Nephron (organoid): ENCODE measurements around the gene ZNF638.

Source experiments
- H3K27ac Mint-ChIP-seq, 3 experiments: 2 replicates each; pipeline ENCODE4 v1.8.0; 2020; ENCODE audit warnings: mixed read lengths in 3 of 3, mild to moderate bottlenecking in 2 of 3, moderate library complexity in 1 of 3
- H3K27me3 Mint-ChIP-seq: 2 replicates; pipeline ENCODE4 v1.8.0; 2021; ENCODE audit warnings: low read depth, mild to moderate bottlenecking, moderate library complexity, mixed read lengths
- H3K36me3 Mint-ChIP-seq: 2 replicates; pipeline ENCODE4 v1.8.0; 2020; ENCODE audit warnings: low read depth, mixed read lengths
- H3K4me1 Mint-ChIP-seq: 2 replicates; pipeline ENCODE4 v1.8.0; 2020; ENCODE audit warnings: mixed read lengths
- H3K4me3 Mint-ChIP-seq, 3 experiments: 2 replicates each; pipeline ENCODE4 v1.8.0; 2020; ENCODE audit warnings: mild to moderate bottlenecking in 3 of 3, mixed read lengths in 3 of 3, moderate library complexity in 2 of 3
- H3K9me3 Mint-ChIP-seq: 2 replicates; pipeline ENCODE4 v1.8.0; 2020; ENCODE audit warnings: mixed read lengths
- TF ChIP-seq, protein P1 (sequence below), 3 experiments: fragments of 200-600 bp; sonication (generic); IDR thresholded peaks; one replicate each; pipeline ENCODE4 v1.5.0; 2021; ENCODE audit warnings: antibody characterized with exemption in 3 of 3; ENCODE audit not compliant: unreplicated experiment in 3 of 3

Gene ZNF638

DNA sequence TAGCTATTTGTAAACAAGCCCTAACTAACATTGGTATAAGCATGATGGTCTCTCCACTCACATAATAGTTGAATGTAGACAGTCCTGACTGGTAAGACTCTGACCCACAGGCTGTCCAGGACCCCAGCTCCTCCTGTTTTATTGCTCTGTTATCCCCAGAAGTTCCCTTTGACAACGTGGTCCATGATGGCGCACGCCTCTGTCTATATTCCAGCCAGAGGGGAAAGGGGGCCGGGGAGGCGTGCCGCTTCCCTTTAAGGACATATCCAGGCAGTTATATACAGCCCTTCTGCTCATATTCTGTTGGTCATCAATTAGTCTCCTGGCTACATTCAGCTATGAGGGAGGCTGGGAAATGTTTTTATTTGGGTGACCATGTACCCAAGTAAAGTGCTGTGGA is 128.5 kb downstream of the ZNF638 start:
- Mint-ChIP-seq H3K4me1 (peaks cover 39% of the 10 kb centered on the region), H3K4me3 (no peak overlapping the region), H3K27me3 (peaks cover 20% of the 10 kb centered on the region), H3K36me3 (no peaks in the 10 kb centered on the region), H3K27ac (no peak overlapping the region), H3K9me3 (no peaks in the 10 kb centered on the region)
- TF ChIP-seq, protein P1, sequence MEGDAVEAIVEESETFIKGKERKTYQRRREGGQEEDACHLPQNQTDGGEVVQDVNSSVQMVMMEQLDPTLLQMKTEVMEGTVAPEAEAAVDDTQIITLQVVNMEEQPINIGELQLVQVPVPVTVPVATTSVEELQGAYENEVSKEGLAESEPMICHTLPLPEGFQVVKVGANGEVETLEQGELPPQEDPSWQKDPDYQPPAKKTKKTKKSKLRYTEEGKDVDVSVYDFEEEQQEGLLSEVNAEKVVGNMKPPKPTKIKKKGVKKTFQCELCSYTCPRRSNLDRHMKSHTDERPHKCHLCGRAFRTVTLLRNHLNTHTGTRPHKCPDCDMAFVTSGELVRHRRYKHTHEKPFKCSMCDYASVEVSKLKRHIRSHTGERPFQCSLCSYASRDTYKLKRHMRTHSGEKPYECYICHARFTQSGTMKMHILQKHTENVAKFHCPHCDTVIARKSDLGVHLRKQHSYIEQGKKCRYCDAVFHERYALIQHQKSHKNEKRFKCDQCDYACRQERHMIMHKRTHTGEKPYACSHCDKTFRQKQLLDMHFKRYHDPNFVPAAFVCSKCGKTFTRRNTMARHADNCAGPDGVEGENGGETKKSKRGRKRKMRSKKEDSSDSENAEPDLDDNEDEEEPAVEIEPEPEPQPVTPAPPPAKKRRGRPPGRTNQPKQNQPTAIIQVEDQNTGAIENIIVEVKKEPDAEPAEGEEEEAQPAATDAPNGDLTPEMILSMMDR (IDR thresholded peaks at IDR 0.05; ENCODE audit: unreplicated experiment in 3 of 3), result no peak

DNA sequence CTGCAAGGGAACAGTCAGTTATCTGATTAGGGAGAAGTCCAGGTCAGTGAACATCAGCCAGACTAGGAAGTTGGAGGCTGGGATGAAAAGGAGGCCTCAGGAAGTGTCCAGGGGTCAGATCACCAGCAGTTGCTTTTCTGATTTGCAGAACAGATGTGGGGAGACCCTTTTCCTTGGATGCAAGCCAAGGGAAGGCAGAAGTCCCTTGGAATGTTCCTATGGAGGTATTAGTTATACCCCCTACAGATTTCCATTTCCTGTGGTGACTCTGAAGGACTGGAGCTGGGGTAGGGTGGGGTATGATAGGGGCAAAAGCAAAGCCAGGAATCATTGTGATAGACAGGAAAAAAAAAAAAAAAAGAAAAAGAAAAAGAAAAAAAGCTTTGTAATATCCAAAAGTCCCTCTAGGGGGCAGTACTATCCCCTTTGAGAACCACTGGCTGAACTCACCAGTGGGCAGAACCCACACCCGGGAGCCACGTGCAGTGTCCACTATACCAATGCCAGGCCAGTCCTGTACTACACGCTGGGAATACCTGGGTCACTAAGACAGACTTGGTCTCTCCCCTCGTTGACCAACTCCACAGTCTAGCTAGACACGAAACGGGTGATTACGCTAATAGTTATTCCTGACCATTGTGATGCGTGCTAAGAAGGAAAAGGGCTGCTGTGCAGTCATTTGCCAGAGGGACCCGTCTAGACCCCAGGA is 129.2 kb downstream of the ZNF638 start:
- Mint-ChIP-seq H3K36me3 (no peaks in the 10 kb centered on the region), H3K4me3 (no peak overlapping the region), H3K9me3 (no peaks in the 10 kb centered on the region), H3K27ac (no peak overlapping the region), H3K4me1 (peaks cover 32% of the 10 kb centered on the region), H3K27me3 (peaks cover 19% of the 10 kb centered on the region)
- TF ChIP-seq, protein P1 (IDR thresholded peaks at IDR 0.05; ENCODE audit: unreplicated experiment in 3 of 3), result peak in 2 of 3 experiments; percentile 42 to 57

DNA sequence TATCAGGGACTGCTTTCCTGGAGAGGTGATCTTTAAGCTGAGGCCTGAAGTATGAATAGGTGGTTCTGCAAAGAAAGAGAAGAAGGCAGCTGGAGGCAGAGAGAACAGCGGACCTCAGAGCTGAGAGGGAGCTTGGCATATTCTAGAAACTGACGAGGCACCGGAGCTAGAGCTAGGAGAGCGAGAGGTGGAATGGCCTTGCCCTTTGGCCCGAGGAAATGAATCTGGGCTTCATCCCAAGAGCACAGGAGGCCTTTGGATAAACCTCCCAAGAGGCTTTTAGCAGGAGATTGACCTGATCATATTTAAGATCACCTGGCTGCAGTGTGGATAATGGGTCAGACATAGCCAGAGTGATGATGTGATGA is 129.7 kb downstream of the ZNF638 start:
- H3K4me3 Mint-ChIP-seq, result no peak overlapping the region
- H3K36me3 Mint-ChIP-seq, result no peaks in the 10 kb centered on the region
- H3K4me1 Mint-ChIP-seq, result peaks cover 27% of the 10 kb centered on the region
- TF ChIP-seq, protein P1 (IDR thresholded peaks at IDR 0.05; ENCODE audit: unreplicated experiment in 3 of 3), result no peak
- H3K9me3 Mint-ChIP-seq, result no peaks in the 10 kb centered on the region
- no peak overlapping the region for H3K27ac Mint-ChIP-seq
- H3K27me3 Mint-ChIP-seq, result peaks cover 15% of the 10 kb centered on the region

DNA sequence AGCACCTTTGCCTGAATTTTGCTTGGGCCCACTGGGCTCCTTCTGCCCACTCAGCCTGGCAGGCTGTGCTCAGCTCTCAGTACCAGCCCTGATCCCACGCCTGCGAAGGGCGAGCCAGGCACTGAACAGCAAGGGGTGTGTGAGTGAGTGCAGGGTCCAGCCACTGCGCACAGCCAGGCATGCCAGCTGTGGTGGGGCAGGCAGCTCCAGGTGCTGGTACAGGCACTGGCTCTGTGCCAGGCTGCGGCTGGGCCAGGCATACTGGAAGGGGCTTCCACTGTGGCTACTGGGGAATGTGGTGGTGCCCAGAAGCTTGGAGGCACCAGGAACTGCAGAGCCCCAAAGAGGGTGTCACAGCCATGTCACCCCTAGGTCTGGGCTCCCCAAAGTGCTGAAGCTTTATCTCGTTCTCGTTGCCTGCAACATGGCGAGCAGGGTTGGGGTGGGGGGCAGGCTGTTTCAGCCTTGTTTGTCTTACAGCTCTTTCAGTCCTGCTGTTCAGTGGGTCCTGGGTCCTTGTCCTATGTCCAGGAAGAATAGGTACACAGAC is 130.5 kb downstream of the ZNF638 start:
- Mint-ChIP-seq H3K36me3 (no peaks in the 10 kb centered on the region), H3K9me3 (no peaks in the 10 kb centered on the region), H3K4me1 (peaks cover 25% of the 10 kb centered on the region), H3K4me3 (no peak overlapping the region), H3K27me3 (peaks cover 21% of the 10 kb centered on the region), H3K27ac (no peak overlapping the region)
- TF ChIP-seq, protein P1 (IDR thresholded peaks at IDR 0.05; ENCODE audit: unreplicated experiment in 3 of 3), result no peak

DNA sequence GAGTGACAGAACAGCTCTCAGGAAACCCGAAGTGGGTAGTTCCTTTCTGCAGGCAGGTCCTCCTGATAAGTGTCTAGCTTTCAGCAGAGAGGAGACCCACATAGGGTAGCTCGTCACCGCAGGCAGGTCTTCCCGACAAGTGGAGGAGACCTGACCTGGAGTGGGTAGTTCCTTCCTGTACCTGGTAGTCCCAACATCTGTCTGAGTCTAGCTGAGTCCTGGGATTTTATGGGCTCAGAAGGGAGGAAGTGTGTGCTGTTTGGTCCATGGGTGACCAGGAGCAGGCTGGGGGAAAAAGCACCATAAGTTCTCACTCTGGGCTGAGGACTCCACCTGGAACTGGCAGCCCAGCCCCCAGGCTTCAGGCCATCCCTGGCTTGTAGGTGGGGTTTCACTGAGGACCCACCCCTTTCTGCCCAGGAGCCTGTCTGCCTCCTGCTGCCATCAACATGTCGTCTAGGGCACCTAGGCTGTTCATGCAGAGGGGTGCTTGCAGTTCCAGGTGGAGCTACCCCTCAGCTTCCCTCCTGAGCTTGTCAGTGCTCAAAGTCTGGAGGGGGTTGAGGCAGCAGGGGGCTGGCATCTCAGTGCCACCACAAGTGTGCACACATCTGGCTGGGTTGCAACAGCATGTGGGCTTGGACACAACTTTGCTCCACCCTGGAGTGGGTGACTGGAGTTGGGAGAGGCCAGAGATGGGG is 131.2 kb downstream of the ZNF638 start:
- TF ChIP-seq, protein P1 (IDR thresholded peaks at IDR 0.05; ENCODE audit: unreplicated experiment in 3 of 3), result no peak
- Mint-ChIP-seq H3K4me3 (no peak overlapping the region), H3K4me1 (peaks cover 26% of the 10 kb centered on the region), H3K27me3 (peaks cover 27% of the 10 kb centered on the region), H3K27ac (no peak overlapping the region), H3K9me3 (no peaks in the 10 kb centered on the region), H3K36me3 (no peaks in the 10 kb centered on the region)
